Neural cell (in vitro differentiated cells): ENCODE measurements around the gene CD2AP. TPM values are rescaled to one million over a fixed set of nuclear protein-coding genes. Genes with fewer than 3 reads are reported as not detected.

ENCODE experiments used
- H2AFZ ChIP-seq: fragments of 200-600, 300-800 bp; sonication (generic), shearing (Covaris generic); 2 replicates; pipeline ENCODE4 v1.6.0; 2014; ENCODE audit warnings: low read depth, mild to moderate bottlenecking, antibody characterized with exemption, low read length, moderate library complexity
- H3F3A ChIP-seq: fragments of 200-600 bp; shearing (Covaris generic); 2 replicates; pipeline ENCODE4 v1.6.1; 2016; ENCODE audit warnings: mild to moderate bottlenecking, moderate library complexity, mixed read lengths, antibody characterized with exemption, low read length; ENCODE audit not compliant: insufficient read depth, poor library complexity, severe bottlenecking
- H3K27ac ChIP-seq: fragments of 200-600, 300-800 bp; sonication (generic), shearing (Covaris generic); 2 replicates; pipeline ENCODE4 v1.5.1; 2014; ENCODE audit warnings: mild to moderate bottlenecking, low read length, moderate library complexity
- H3K27me3 ChIP-seq: fragments of 300-800, 200-600 bp; sonication (generic), shearing (Covaris generic); 2 replicates; pipeline ENCODE4 v1.6.0; 2014; ENCODE audit warnings: mild to moderate bottlenecking, low read depth, low read length, moderate library complexity; ENCODE audit not compliant: insufficient read depth
- H3K36me3 ChIP-seq: fragments of 300-800, 200-600 bp; sonication (generic), shearing (Covaris generic); 2 replicates; pipeline ENCODE4 v1.5.1; 2014; ENCODE audit warnings: mild to moderate bottlenecking, antibody characterized with exemption, low read length, moderate library complexity; ENCODE audit not compliant: insufficient read depth
- H3K4me2 ChIP-seq: fragments of 300-800, 200-600 bp; sonication (generic), shearing (Covaris generic); 2 replicates; pipeline ENCODE4 v1.6.0; 2014; ENCODE audit warnings: mild to moderate bottlenecking, low read length
- H3K4me3 ChIP-seq: fragments of 300-800, 200-600 bp; sonication (generic), shearing (Covaris generic); 2 replicates; pipeline ENCODE4 v1.5.1; 2014; ENCODE audit warnings: mild to moderate bottlenecking, low read length, moderate library complexity
- H3K79me2 ChIP-seq: fragments of 200-600 bp; shearing (Covaris generic); replicated peaks from 2 replicates; pipeline ENCODE4 v1.6.0; 2014; ENCODE audit warnings: mild to moderate bottlenecking, low read length, moderate library complexity; ENCODE audit not compliant: insufficient read depth
- H3K9ac ChIP-seq: fragments of 300-800, 200-600 bp; sonication (generic), shearing (Covaris generic); 2 replicates; pipeline ENCODE4 v1.6.1; 2016; ENCODE audit warnings: mild to moderate bottlenecking, low read length, mixed read lengths
- H3K9me2 ChIP-seq: fragments of 200-600 bp; shearing (Covaris generic); 2 replicates; pipeline ENCODE4 v1.6.1; 2016; ENCODE audit warnings: mild to moderate bottlenecking, low read length, mixed read lengths; ENCODE audit not compliant: insufficient read depth
- H3K9me3 ChIP-seq: fragments of 200-600, 300-800 bp; sonication (generic), shearing (Covaris generic); 2 replicates; pipeline ENCODE4 v1.6.1; 2016; ENCODE audit warnings: mild to moderate bottlenecking, mixed run types, low read length, moderate library complexity, mixed read lengths
- H4K20me1 ChIP-seq: fragments of 200-600 bp; shearing (Covaris generic); 2 replicates; pipeline ENCODE4 v1.6.1; 2016; ENCODE audit warnings: mild to moderate bottlenecking, mixed run types; ENCODE audit not compliant: insufficient read depth
- CTCF ChIP-seq: fragments of 450-650 bp; IDR thresholded peaks from 2 replicates; pipeline ENCODE4 v1.5.1; 2014; ENCODE audit warnings: antibody characterized with exemption, mild to moderate bottlenecking, moderate library complexity; ENCODE audit not compliant: poor library complexity, severe bottlenecking
- EP300 ChIP-seq: fragments of 450-650 bp; conservative IDR thresholded peaks from 2 replicates; pipeline ENCODE4 v1.6.1; 2014; ENCODE audit warnings: antibody characterized with exemption, mild to moderate bottlenecking, moderate library complexity; ENCODE audit not compliant: poor library complexity, severe bottlenecking
- EZH2 ChIP-seq: fragments of 200-600, 300-800 bp; shearing (Covaris generic), sonication (generic); IDR thresholded peaks from 2 replicates; pipeline ENCODE4 v1.6.1; 2014; ENCODE audit warnings: antibody characterized with exemption, low read length, borderline replicate concordance, mild to moderate bottlenecking; ENCODE audit not compliant: insufficient read depth, poor library complexity, severe bottlenecking
- MXI1 ChIP-seq: fragments of 450-650 bp; conservative IDR thresholded peaks from 2 replicates; pipeline ENCODE4 v1.6.1; 2014; ENCODE audit warnings: antibody characterized with exemption, mild to moderate bottlenecking; ENCODE audit not compliant: poor library complexity, severe bottlenecking
- POLR2AphosphoS5 ChIP-seq: IDR thresholded peaks from 2 replicates; pipeline ENCODE4 v1.6.1; 2012
- RAD21 ChIP-seq: fragments of 450-650 bp; conservative IDR thresholded peaks from 2 replicates; pipeline ENCODE4 v1.6.1; 2014; ENCODE audit warnings: antibody characterized with exemption, mild to moderate bottlenecking, moderate library complexity
- REST ChIP-seq: IDR thresholded peaks from 2 replicates; pipeline ENCODE4 v1.6.1; 2012; ENCODE audit warnings: borderline replicate concordance
- SMC3 ChIP-seq: fragments of 450-650 bp; conservative IDR thresholded peaks from 2 replicates; pipeline ENCODE4 v1.6.1; 2014; ENCODE audit warnings: antibody characterized with exemption, mild to moderate bottlenecking, moderate library complexity; ENCODE audit not compliant: poor library complexity
- TAF1 ChIP-seq: IDR thresholded peaks from 2 replicates; pipeline ENCODE4 v1.6.1; 2012; ENCODE audit warnings: low read depth
- polyA plus RNA-seq: library from polyadenylated mRNA; depleted of rRNA; stranded (reverse); fragments of >200 nt; gene quantifications from 2 replicates; pipeline ENCODE4 v1.2.3, GENCODE V29; 2014

Gene CD2AP
- polyA plus RNA-seq, 1 donor from 2014 or later = 16.8 TPM

- no peaks in the 10 kb centered on the region for H3K36me3 ChIP-seq
- H3K4me2 ChIP-seq = no peak overlapping the region
- no peak overlapping the region for H2AFZ ChIP-seq
- H3F3A ChIP-seq = no peaks in the 10 kb centered on the region
- H3K9ac ChIP-seq = no peak overlapping the region
- no peaks in the 10 kb centered on the region for H4K20me1 ChIP-seq
- no peaks in the 10 kb centered on the region for H3K9me3 ChIP-seq
- H3K9me2 ChIP-seq = no peaks in the 10 kb centered on the region
- H3K27ac ChIP-seq = no peak overlapping the region
- H3K27me3 ChIP-seq = no peaks in the 10 kb centered on the region
- TF ChIP-seq REST = no peak
- no peak for TF ChIP-seq POLR2AphosphoS5
- no peak for TF ChIP-seq EP300
- TF ChIP-seq RAD21 = no peak
- TF ChIP-seq TAF1 = no peak
- no peak for TF ChIP-seq SMC3
- TF ChIP-seq CTCF = no peak
- TF ChIP-seq MXI1 = no peak
- TF ChIP-seq EZH2 = no peak
- H3K4me3 ChIP-seq = no peak overlapping the region
- no peaks in the 10 kb centered on the region for H3K79me2 ChIP-seq
Measured at GRCh38 chr6:47665112-47665511, 187.5 kb downstream of the CD2AP start.

GRCh38 chr6:47669684-47670513 is 192.3 kb downstream of the CD2AP start:
- H2AFZ ChIP-seq = no peak overlapping the region
- no peak overlapping the region for H3K27ac ChIP-seq
- no peak overlapping the region for H3K9ac ChIP-seq
- no peaks in the 10 kb centered on the region for H3K9me3 ChIP-seq
- H3F3A ChIP-seq = no peaks in the 10 kb centered on the region
- H3K36me3 ChIP-seq = no peaks in the 10 kb centered on the region
- TF ChIP-seq SMC3 (no peak), TAF1 (no peak), EP300 (no peak), POLR2AphosphoS5 (no peak), EZH2 (no peak), RAD21 (no peak), REST (no peak), CTCF (no peak), MXI1 (no peak)
- H4K20me1 ChIP-seq = no peaks in the 10 kb centered on the region
- no peaks in the 10 kb centered on the region for H3K9me2 ChIP-seq
- H3K27me3 ChIP-seq = no peaks in the 10 kb centered on the region
- H3K79me2 ChIP-seq = no peaks in the 10 kb centered on the region
- H3K4me3 ChIP-seq = no peak overlapping the region
- no peak overlapping the region for H3K4me2 ChIP-seq
